Non-pigmented ciliary epithelial cell (primary cell): ENCODE results near the gene PFN1.

ENCODE experiments used
- DNase-seq: peaks from one replicate; pipeline ENCODE4 v3.0.0-alpha.2; 2010; ENCODE audit warnings: low read depth

Gene PFN1

DNA sequence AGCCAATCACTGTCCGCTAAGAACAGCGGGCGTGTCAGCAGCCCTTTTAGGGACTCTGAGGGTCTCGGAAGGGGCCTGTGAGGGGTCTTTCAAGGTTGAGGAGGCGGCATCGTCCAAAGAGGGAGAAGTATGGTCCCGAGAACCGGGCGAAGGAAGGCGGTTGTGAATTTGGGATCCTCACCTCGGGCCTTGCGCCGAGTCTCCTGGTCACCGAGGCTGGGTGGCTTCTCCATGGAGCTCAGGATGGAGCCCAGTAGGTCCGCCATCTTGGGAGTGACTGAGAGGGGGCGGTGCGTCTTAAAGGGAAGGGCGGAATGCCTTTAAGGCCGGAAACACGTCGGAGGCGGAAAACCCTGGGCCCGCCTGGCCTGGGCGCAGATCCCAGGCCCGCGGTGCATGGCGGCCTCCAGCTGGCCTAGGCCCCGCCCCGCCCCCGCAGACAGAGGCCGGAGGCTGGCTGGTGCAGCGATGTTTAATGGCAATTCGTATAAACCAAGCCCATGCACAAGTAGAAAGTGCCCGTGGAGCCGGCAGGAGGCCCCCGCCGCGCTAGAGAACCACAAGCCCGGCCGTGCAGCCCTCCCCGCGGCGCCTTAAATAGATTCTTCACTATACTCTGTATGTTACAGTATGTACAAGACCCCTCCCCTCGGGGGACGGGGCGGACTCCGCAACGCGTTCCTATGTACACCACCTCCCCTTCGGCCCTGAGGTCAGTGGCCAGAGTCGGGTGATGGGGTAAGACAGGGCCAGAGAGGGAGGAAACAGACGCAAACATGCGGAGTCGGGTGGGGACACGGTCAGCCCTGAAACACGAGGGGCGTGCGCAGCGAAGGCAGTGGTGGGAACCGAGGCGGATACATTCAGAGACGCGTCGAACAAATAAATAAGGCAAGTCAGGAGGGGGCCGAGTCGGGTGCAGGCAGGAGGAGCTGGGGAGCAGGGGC lies 19.5 kb upstream of the PFN1 start, which contains the start of gene SPAG7:
Gene SPAG7, minus strand, starts transcription at position 279 of the 947 bp plus-strand sequence. Its CDS starts 13 bp downstream, at position 266.
- peak; percentile 89 for DNase-seq

DNA sequence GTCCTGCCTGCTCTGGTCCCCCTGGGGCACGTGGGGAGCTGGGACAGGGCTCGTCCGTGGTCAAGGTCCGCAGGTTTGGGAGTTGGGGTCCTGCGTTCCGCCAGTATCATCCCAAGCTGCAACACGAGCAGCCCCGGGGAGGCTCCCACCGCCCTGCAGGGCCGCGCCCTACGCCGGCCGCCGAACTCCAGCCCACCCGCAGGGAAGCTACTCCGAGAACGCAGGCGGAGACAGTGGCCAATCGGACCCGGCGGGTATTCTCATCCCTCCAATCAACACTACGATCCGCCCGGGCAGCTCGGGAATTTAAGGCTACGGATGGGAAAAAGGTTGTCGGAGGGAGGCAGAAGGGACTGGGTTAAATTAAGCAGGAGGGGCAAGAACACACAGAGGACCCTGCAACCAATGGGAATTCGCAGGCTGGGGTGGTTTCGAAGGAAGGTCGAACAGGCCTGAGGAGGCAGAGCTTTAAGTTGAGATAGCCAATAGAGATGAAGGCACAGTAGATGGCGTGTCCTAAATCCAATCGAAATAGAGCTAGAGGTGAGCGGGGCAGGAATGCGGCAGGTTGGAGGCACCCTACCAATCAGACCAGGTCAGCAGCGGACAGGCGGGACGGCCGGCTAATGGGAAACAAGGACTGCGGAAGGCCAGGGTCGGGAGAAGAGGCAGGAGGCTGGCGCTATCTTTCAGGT lies 18.7 kb upstream of the PFN1 start:
- DNase-seq = peak; percentile 99

DNA sequence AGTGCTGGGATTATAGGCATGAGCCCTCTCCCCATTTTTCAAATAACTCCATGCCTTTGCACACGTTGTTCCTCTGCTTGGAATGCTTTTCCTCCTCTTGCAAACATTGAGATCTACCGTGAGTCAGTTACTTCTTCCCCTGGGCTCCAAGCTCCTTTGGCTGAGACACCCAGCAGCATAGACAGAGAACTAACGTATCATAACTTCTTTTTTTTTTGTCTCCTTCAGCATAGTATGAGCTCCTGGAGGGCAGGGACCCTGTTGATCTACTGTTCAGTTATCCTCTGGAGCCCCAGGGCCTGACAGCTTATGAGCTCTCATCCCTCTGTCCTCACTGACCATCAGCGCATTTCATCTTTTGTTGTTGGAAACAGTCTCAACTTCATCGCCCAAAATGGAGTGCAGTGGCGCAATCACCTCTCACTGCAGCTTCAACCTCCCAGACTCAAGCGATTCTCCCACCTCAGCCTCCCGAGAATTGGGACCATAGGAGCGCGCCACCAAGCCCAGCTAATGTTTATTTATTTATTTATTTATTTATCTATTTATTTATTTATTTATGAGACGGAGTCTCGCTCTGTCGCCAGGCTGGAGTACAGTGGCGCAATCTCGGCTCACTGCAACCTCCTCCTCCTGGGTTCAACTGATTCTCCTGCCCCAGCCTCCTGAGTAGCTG lies 17.1 kb upstream of the PFN1 start:
- no peak for DNase-seq

DNA sequence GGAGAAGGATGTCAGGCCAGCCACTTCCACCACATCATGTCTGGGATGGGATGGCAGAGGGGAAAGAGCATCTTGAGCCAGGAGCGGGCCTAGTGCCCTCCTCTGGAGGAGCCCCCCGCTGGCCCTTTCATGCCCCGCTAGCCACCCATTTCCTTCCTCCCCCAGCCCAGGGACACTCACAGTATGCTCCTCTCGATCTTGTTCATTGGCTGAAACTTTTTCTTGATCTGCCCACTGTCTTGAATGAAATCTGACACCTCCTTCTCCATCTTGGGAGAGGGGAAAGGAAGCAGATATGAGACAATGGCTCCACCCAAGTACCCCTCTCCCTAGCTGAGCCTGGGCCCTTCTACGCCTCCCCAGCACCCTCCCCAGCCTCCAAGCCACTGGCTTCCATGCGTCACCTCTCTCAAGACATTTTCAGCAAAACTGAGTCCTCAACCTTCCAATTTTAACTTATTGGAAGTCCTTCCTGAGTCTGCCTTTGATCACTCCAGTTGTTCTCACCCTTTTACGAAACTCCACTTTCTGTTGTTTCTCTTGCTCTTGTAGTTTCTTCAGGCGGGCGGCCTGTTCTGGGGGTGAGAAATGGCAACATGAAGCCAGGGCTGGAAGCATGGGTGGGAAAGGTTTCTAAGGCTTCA lies 12.1 kb upstream of the PFN1 start:
- DNase-seq = no peak

DNA sequence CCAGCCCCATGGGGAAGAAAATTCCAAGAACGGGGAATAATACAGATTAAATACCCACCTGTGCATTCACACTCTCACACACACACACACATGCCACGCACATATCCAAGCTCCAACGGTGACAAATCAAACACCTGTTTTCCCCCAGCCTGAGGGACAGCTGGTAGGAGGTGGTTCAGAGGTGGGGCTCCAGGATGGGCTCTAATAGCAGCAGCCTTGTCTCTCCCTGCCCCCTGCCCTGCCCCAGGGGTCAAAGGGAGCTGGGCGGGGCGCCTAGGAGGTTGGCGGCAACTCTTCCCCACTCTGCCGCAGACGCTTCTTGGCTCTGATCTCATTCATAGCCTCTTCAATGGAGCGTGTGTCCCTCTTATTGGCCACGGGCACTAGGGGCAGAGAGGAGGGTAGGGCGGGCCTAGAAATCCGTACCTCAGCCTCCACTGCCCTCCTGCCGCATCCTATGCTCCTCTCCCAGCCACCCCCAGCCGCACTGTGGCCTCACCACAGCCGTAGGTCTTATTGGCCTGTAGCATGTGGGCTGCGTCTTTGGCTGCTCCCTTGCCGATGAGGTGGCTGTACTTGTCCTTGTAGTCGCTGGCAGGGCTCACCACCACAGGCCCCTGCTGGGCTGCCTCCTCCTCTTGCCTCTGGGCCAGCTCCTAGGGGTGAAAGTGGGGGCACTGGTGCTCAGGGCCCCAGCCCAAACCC lies 11.1 kb upstream of the PFN1 start:
- no peak for DNase-seq

DNA sequence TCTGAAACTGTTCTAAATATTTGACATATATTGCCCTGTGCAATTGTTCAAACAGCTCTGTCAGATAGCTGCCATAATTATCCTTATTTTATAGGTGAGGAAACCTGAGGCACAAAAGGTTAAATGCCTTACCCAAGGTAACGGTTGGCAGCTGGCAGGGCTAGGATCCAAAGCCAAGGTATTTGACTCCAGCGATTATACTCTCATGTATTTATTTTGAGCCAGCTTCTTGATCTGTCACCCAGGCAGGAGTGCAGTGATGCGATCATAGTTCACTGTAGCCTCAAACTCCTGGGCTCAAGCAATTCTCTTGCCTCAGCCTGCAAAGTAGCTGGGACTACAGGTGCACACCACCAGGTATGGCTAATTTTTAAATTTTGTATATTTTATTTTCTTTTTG lies 9.8 kb upstream of the PFN1 start:
- DNase-seq = no peak

DNA sequence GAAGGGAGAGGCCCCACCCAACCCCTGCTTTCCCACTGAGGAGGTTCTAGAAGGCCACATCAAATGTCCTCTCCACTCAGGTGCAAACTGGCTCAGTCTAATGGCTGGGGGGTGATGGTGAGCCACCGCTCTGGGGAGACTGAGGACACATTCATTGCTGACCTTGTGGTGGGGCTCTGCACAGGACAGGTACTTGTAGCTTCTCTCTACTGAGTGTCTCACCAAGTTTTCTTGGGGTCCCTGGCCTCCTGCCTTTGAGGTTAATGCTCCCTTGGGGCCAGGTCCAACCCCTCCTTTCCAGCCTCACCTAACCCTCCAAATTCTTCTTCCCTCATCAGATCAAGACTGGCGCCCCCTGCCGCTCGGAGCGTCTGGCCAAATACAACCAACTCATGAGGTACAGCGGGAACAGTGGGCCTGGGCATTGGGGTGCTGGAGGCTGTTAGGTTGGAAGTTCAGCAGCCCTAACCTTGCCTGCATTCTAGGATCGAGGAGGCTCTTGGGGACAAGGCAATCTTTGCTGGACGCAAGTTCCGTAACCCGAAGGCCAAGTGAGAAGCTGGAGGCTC lies 8.2 kb upstream of the PFN1 start:
- DNase-seq = no peak

DNA sequence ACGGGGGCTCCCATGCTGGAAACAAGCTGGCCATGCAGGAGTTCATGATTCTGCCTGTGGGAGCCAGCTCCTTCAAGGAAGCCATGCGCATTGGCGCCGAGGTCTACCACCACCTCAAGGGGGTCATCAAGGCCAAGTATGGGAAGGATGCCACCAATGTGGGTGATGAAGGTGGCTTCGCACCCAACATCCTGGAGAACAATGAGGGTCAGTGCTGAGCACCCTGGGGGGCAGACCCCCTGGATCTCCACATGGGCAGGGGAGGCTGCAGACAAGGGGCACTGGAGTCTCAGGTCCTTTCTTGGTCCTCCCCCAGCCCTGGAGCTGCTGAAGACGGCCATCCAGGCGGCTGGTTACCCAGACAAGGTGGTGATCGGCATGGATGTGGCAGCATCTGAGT lies 6.8 kb upstream of the PFN1 start:
- DNase-seq = no peak

DNA sequence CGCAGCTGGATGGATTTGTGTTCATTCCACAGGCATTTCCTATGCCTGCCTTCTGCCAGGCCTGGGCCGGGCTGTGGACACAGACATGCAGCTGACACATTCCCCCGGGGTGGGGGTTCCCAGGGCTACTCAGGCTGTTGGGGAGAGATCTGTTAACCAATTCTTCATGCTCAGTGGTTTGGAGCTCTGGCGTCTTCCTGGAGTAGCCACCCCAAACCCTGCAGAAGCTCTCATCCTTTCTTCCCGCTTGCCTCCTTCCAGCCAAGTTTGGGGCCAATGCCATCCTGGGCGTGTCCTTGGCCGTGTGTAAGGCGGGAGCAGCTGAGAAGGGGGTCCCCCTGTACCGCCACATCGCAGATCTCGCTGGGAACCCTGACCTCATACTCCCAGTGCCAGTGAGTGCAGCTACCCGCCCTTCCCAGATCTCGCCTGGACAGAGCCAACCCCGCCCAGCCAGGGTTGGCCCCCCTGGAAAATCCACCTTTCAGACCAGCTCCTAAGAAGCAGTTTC lies 5.2 kb upstream of the PFN1 start:
- DNase-seq = no peak

DNA sequence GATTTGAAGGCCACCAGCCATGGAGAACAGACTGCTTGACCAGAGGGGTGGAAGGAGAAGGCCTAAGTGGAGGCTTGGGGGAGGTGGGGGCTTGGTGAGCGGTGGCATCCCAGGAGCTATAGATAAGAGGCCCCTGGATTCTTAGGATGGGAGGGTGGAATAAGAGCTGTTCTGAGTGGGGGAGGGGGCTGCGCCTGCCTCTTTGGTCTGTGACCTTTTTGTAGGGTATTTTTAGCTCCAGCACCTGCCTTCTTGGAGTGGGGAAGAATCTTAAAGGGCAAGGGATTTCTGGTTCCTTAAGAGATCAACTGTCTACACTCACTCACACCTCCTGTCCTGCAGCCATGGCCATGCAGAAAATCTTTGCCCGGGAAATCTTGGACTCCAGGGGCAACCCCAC lies 3.2 kb upstream of the PFN1 start:
- no peak for DNase-seq

DNA sequence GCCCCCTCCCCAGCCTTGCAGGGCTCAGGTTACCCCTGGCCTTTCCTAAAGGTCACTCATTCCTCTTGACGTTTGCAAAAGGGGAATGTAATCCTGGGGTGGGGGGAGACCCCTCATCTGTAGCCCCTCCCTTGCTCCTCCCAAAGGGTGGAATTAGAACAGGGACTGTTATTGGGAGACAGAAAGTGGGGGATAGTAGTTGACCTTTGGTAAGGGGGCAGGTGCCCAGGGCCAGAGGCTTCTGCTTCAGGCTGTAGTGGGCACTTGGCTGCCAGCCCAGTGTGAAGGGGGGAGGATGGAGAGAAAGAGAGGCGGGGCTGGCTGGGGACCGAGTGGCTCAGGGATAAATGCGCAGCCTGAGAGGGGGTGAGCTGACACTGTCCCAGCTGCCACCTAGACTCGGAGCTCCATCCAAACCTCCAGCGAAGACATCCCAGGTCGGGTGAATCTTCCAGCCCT lies 2.4 kb upstream of the PFN1 start, which contains the start of gene ENO3:
Gene ENO3, plus strand, starts transcription at position 374 of the 459 bp plus-strand sequence. CDS start 711 bp downstream, outside the sequence.
- DNase-seq = no peak

DNA sequence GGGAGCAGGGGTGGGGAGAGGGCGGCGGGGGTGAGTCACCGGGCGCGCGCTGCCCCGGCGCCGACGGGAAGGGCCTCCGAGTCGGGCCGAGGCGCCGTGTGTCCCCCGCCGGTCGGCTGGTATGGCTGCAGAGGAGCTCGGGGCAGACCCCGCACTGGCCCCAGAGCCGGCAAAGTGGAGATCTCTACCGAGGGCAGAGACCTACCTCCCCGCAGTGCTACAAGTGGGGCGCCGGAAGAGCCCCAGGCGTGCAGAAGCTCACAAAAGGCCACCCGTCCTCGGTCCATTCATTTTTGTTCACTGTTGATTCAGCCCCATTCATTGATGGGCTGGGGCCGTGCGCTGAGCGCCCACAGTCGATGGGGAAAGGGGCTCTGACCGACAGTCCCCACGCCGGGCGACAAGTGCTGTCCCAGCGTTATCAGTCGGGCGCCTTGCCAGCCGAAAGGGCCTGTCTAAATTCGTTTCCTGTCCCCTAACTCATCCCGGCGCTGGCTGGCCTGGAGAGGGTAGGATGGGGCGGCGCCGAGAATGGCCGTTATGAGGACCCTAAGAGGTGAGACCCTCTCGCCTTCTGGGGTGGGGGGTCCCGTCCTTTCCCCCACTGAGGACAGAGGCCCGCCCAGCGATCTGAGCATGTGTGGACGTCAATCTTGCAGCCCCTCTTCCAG lies 1.9 kb upstream of the PFN1 start:
- DNase-seq = no peak

DNA sequence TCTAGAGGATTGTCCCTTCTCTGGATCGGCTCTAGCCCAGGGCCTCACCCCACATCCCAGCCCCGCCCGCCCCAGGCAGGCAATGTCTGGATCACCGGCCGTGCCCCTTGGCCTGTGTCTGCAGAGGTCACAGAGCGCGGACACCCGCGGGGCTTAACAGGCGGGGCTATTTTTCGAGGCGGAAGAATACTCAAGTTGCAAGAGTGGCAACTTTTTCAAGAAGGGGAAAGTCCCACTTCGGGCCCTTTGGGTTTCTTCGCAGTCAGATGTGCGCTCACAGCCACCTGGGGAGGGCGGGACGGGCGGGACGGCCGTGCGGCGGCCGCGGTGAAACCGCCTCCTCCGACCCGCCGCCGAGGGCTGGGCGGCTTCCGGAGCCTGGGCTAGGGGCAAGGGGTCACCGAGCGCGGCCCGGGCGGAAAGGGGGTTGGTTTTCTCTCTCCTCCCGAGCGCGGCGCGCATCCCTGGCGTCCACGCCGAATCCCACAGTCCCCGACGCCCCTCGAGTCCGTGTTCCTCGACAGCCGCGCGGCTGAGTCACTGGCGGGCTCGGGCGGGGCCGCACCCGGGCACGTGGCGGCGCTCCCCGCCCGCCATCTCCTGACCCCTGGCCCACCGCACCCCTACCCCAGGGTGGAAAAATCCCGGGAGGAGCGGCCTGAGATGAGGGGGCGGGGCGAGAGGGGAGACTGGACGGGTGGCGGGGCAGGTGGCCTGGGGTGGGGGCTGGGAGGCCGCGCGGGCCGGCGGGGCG lies 1.2 kb upstream of the PFN1 start:
- no peak for DNase-seq

DNA sequence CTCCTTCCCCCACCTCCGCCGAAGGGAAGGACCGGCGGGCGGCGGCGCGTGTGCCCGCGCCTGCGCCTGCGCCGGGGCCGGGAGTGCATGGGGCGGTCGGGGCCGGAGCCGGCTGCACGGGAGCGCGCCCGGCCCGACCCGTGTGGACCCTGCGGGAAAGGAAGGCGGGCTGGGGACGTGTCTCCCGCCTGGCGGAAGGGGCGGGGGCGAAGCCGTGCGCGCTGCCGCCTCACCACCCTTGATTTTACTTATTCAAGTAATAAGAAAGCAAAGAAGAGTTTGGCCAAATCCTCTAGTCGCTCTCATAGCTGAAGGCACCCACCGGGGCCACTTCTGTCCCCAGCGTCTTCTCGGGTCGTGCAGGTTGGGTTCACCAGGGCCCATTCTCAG lies 596 bp upstream of the PFN1 start:
- DNase-seq = no peak

DNA sequence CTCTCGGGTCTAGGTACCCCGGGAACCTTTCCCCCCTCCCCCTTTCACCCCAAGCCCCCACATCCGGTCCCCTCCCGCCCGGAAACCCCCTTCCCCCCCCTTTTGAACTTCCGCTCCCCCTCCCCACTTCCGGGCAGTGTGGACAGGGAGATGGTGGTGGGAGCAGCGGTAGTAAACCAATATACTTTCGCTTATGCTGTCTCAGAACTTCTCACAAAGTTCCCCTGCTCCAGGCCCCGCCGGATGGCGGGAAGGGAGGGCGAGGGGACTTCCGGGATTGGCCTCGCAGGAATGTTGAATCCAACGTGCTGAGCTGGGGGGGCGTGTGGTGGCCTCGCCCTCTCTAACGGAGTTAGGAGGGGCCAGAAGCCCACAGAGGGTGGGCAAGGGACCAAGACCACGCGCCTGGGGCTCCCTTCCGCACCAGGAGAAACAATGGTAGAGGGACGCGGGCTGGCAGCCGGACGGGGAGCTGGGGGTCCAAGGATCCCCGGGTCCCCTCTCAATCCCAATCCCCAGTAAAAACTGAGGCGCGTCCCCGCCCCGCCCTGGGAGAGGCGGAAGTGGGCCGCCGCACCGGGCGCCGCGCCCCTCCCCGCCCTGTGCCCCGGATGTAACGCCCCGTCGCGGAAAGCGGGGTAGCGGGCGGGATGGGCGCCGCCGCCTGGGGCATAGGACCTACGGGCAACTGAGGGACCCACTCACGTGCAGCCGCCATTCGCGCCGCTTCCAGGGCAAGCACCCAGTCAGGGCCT lies 742 bp downstream of the PFN1 start:
- DNase-seq = no peak

DNA sequence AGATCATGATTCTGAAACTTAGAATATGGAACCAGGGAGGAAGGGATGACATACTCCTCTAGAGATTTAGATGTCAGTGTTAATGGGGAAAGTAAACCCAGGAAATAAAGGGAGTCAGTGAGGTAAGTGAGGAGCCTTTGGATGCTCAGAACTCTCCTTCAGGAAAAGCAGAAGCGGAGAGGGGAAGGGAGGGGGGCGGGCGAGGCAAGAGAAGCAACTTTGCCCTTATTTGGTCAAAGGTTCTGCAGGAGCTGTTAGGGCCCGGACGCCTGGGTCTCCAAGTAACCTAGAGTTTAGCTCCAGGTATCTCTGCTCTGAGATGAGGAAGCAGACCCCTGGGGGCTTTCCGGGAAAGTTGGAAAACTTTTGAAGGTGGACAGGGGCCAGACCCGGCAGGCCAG lies 1.3 kb downstream of the PFN1 start:
- no peak for DNase-seq

DNA sequence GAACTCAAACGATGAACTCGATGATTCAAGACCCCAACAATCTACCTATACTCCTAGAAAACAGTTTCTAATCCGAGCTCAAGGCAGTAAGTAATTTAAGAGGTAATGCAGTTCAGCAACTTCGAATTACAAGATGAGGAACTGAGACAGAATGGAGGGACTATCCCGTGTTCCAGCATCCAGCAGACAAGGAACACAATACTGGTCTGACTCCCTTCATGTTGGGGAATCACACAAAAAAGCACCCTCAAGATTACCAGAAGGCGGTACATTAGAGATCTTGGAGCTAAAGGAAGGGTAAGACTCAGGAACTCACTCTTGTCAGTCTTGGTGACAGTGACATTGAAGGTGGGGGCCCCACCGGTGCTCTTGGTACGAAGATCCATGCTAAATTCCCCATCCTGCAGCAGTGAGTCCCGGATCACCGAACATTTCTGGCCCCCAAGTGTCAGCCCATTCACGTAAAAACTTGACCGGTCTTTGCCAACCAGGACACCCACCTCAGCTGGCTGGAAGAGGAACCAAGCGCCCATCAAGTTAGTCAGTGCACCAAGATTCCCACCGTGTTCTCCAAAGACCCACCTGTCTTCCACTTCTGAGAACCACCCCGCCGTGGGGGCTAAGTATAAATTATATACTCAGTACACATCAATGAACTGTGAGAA lies 1.9 kb downstream of the PFN1 start:
- no peak for DNase-seq

DNA sequence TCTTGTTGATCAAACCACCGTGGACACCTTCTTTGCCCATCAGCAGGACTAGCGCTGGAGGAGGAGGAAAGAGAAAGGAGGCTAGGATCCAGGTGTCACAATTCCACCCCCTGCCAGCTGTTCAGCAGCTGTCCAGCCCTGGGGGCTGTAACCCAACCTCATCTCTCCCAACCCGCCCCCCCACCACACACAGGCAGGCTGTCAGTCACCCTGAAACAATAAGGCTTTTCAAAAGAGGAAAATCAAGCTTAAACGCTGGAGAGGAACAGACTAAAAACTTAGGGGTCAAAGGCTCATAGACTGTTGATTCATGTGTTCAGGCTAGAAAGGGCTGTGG lies 2.4 kb downstream of the PFN1 start:
- no peak for DNase-seq
